B cell (primary cell): Measurements from ENCODE around the gene TFB1M. TPM values are rescaled to one million over a fixed set of nuclear protein-coding genes. Genes with fewer than 3 reads are reported as not detected.

Experiments
- ATAC-seq: fragments of 200-7000 bp; cut with Tn5 transposase; one replicate; pipeline ENCODE4 v1.10.0; 2021; ENCODE audit warnings: low read depth, mild to moderate bottlenecking, moderate number of reproducible peaks, moderate library complexity
- CTCF ChIA-PET: fragments of 350-600 bp; sonication (Branson Sonifier 250); formaldehyde crosslinking; loops from one replicate; lab custom pipeline; 2021; ENCODE audit warnings: antibody characterized with exemption, inconsistent platforms; lab: Charles Lee
- POLR2A ChIA-PET: fragments of 350-600 bp; sonication (Branson Sonifier 250); formaldehyde crosslinking; loops from one replicate; lab custom pipeline; 2021; ENCODE audit warnings: antibody characterized with exemption; lab: Charles Lee
- DNase-seq: peaks from one replicate; pipeline ENCODE4 v3.0.0; 2013
- H2AFZ ChIP-seq: 2 replicates; pipeline ENCODE4 v1.6.1; 2012; ENCODE audit warnings: mild to moderate bottlenecking, low read depth, low read length; ENCODE audit not compliant: insufficient read depth, poor library complexity, severe bottlenecking
- H3K27ac ChIP-seq, 2 donors: 1 replicate in 1 of 2; 2 replicates in 1 of 2; pipeline ENCODE4 v1.5.1; 2012 to 2013; ENCODE audit warnings: low read length in 2 of 2, mild to moderate bottlenecking in 2 of 2, moderate library complexity in 1 of 2
- H3K27me3 ChIP-seq, 4 experiments: fragments of 200-600 bp in 1 of 4; sonication (generic) in 1 of 4; replicated peaks in 1 of 4; 1 replicate in 2 of 4; 2 replicates in 2 of 4; pipeline versions ENCODE4 v1.6.1 to v1.7.0; 2013 to 2016; ENCODE audit warnings: low read length in 3 of 4, mild to moderate bottlenecking in 2 of 4, mixed read lengths in 1 of 4, moderate library complexity in 1 of 4; ENCODE audit not compliant: insufficient read depth in 4 of 4, control insufficient read depth in 3 of 4; ENCODE audit errors: control extremely low read depth in 1 of 4
- H3K36me3 ChIP-seq, 2 experiments: replicated peaks in 1 of 2; 1 replicate in 1 of 2; 2 replicates in 1 of 2; pipeline versions ENCODE4 v1.6.1 to v1.7.1; 2013; ENCODE audit warnings: low read length in 1 of 2; ENCODE audit not compliant: insufficient read depth in 2 of 2, control insufficient read depth in 1 of 2; ENCODE audit errors: control extremely low read depth in 1 of 2, extremely low read depth in 1 of 2
- H3K4me1 ChIP-seq, 2 donors: fragments of 200-600 bp in 1 of 2; sonication (generic) in 1 of 2; 1 replicate in 1 of 2; 2 replicates in 1 of 2; pipeline versions ENCODE4 v1.5.1 to v1.6.1; 2013 to 2017; ENCODE audit warnings: low read length in 2 of 2; ENCODE audit not compliant: control insufficient read depth in 2 of 2, insufficient read depth in 2 of 2
- H3K4me2 ChIP-seq: replicated peaks from 2 replicates; pipeline ENCODE3; 2012; ENCODE audit warnings: mild to moderate bottlenecking, low read depth, low read length; ENCODE audit not compliant: poor library complexity, severe bottlenecking
- H3K4me3 ChIP-seq, 5 experiments: fragments of 200-600 bp in 1 of 5; sonication (generic) in 1 of 5; 1 replicate in 3 of 5; 2 replicates in 2 of 5; pipeline versions ENCODE4 v1.5.1 to v1.7.0; 2011 to 2016; ENCODE audit warnings: low read length in 4 of 5, mild to moderate bottlenecking in 4 of 5, low read depth in 2 of 5, control low read depth in 1 of 5, moderate library complexity in 1 of 5; ENCODE audit not compliant: insufficient read depth in 1 of 5; ENCODE audit errors: control extremely low read depth in 1 of 5, extremely low read depth in 1 of 5
- H3K79me2 ChIP-seq: fragments of 200-600 bp; sonication (generic); one replicate; pipeline ENCODE4 v1.6.0; 2016; ENCODE audit warnings: low read length; ENCODE audit not compliant: control insufficient read depth, insufficient read depth
- H3K9ac ChIP-seq: fragments of 200-600 bp; sonication (generic); 2 replicates; pipeline ENCODE4 v1.6.1; 2017; ENCODE audit warnings: mild to moderate bottlenecking, low read length, moderate library complexity
- H3K9me3 ChIP-seq, 3 donors: one replicate each; pipeline versions ENCODE4 v1.6.1 to v1.7.1; 2013; ENCODE audit warnings: low read length in 2 of 3; ENCODE audit not compliant: control insufficient read depth in 2 of 3, insufficient read depth in 1 of 3; ENCODE audit errors: control extremely low read depth in 1 of 3
- H4K20me1 ChIP-seq: 2 replicates; pipeline ENCODE4 v1.6.0; 2012; ENCODE audit warnings: mild to moderate bottlenecking, low read length; ENCODE audit not compliant: insufficient read depth, control insufficient read depth, poor library complexity, severe bottlenecking
- H3K27ac Mint-ChIP-seq: one replicate; pipeline ENCODE4 v1.8.0; 2021; ENCODE audit warnings: mixed read lengths
- H3K27me3 Mint-ChIP-seq: one replicate; pipeline ENCODE4 v1.8.0; 2021; ENCODE audit warnings: mixed read lengths
- H3K4me1 Mint-ChIP-seq: one replicate; pipeline ENCODE4 v1.8.0; 2021; ENCODE audit warnings: mixed read lengths
- H3K4me3 Mint-ChIP-seq: one replicate; pipeline ENCODE4 v1.8.0; 2021; ENCODE audit warnings: mixed read lengths
- H3K9me3 Mint-ChIP-seq: one replicate; pipeline ENCODE4 v1.8.0; 2022; ENCODE audit warnings: mixed read lengths; ENCODE audit not compliant: insufficient read depth
- CTCF ChIP-seq: fragments of 200-600 bp; IDR thresholded peaks from one replicate; pipeline ENCODE4 v1.8.0; 2022; ENCODE audit warnings: antibody characterized with exemption, mild to moderate bottlenecking
- EZH2 ChIP-seq: IDR thresholded peaks from 2 replicates; pipeline ENCODE4 v1.6.1; 2012; ENCODE audit warnings: borderline replicate concordance, low read depth, mild to moderate bottlenecking, moderate library complexity, low read length; ENCODE audit not compliant: insufficient read depth, poor library complexity, severe bottlenecking
- WGBS: methylation state at CpG from one replicate; pipeline ENCODE4 v1.1.5; 2013; ENCODE audit warnings: missing lambda C conversion rate; ENCODE audit not compliant: insufficient coverage; 5-methylcytosine and 5-hydroxymethylcytosine counted together
- intact Hi-C: fragments of 100-400 bp; cut with micrococcal nuclease; formaldehyde crosslinking; loops from one replicate; pipeline ENCODE4 v1.10.0; 2022
- polyA plus RNA-seq: library from polyadenylated mRNA; depleted of rRNA; stranded (reverse); fragments of >200 nt; gene quantifications from 2 replicates; pipeline ENCODE4 v1.2.3, GENCODE V29; 2012
- total RNA-seq, 2 donors: library from RNA; stranded (reverse); fragments of 120-200 nt in 1 of 2; gene quantifications; 1 replicate in 1 of 2; 2 replicates in 1 of 2; pipeline versions ENCODE4 v1.2.3 to v1.2.4, GENCODE V29; 2013 to 2022

Gene TFB1M
- total and polyA plus RNA-seq, 2 donors (not counting 1 experiment from before 2014, with no cell fraction given) = 18.6 to 49.9 TPM

- H3K4me1 Mint-ChIP-seq = peaks cover 11% of the 10 kb centered on the region
- ATAC-seq (no peak), DNase-seq (no peak)
- no peaks in the 10 kb centered on the region for H3K27me3 ChIP-seq
- no peaks in the 10 kb centered on the region for H3K9me3 Mint-ChIP-seq
- intact Hi-C loops = no loop called here
- no peak overlapping the region for H3K4me2 ChIP-seq
- TF ChIP-seq CTCF (no peak), EZH2 (no peak)
- no peak overlapping the region for H3K4me3 Mint-ChIP-seq
- POLR2A ChIA-PET = no interaction called here
- no peak overlapping the region for H3K4me3 ChIP-seq
- no peak overlapping the region for H3K27ac ChIP-seq
- H4K20me1 ChIP-seq = no peaks in the 10 kb centered on the region
- H3K4me1 ChIP-seq = peaks cover 3 to 5% of the 10 kb centered on the region in 2 donors
- H3K27me3 Mint-ChIP-seq = no peaks in the 10 kb centered on the region
- no peaks in the 10 kb centered on the region for H3K9me3 ChIP-seq
- peaks cover 21 to 59% of the 10 kb centered on the region in 2 experiments for H3K36me3 ChIP-seq
- peak overlapping the region; percentile 16 for H3K27ac Mint-ChIP-seq
- no peaks in the 10 kb centered on the region for H3K79me2 ChIP-seq
- CTCF ChIA-PET = no interaction called here
- H2AFZ ChIP-seq = no peak overlapping the region
- no CpG with 5 or more reads among the region's 4 CpGs for WGBS
- H3K9ac ChIP-seq = no peak overlapping the region
Observed at GRCh38 chr6:155262655-155263054, 51.6 kb downstream of the TFB1M start.

GRCh38 chr6:155261111-155261900 lies 53.0 kb downstream of the TFB1M start:
- ChIA-PET POLR2A (no interaction called here), CTCF (interaction anchor here (1.4 kb wide), 1 partner anchor 13 kb away, joined by 4 read pairs; no protein-coding TSS in a partner anchor)
- ATAC-seq = no peak
- Histone ChIP-seq H3K27me3 (no peaks in the 10 kb centered on the region), H3K4me3 (no peak overlapping the region), H4K20me1 (no peaks in the 10 kb centered on the region), H3K79me2 (no peaks in the 10 kb centered on the region), H3K9ac (no peak overlapping the region), H3K36me3 (peaks cover 20 to 66% of the 10 kb centered on the region in 2 experiments), H2AFZ (no peak overlapping the region), H3K9me3 (no peaks in the 10 kb centered on the region), H3K4me1 (peaks cover 3 to 5% of the 10 kb centered on the region in 2 donors), H3K4me2 (no peak overlapping the region), H3K27ac (no peak overlapping the region)
- intact Hi-C loops = no loop called here
- no peak overlapping the region for H3K27ac Mint-ChIP-seq
- DNase-seq = no peak
- H3K4me3 Mint-ChIP-seq = no peak overlapping the region
- H3K9me3 Mint-ChIP-seq = no peaks in the 10 kb centered on the region
- H3K4me1 Mint-ChIP-seq = peaks cover 11% of the 10 kb centered on the region
- WGBS = 94% methylated on average over 2 of the region's 11 CpGs
- no peak for TF ChIP-seq CTCF
- no peak for TF ChIP-seq EZH2
- no peaks in the 10 kb centered on the region for H3K27me3 Mint-ChIP-seq
